ENCODE results near the gene DCAF16.
"Not testable (repeated sequence)": the region's sequence is repeated elsewhere in the genome, so short reads cannot be mapped to it uniquely, and the experiment has no call there.

The DCAF16 gene

GRCh38 chr4:17810260-17811077, at the start of gene DCAF16, which contains the start of gene NCAPG:
DCAF16 (minus strand) TSS chr4:17810757; CDS start chr4:17804141, 6,616 bp downstream.
NCAPG (plus strand) TSS chr4:17810979; CDS start chr4:17811078, 99 bp downstream.
- DNase-seq: peak; percentile 93 to 99

DNA sequence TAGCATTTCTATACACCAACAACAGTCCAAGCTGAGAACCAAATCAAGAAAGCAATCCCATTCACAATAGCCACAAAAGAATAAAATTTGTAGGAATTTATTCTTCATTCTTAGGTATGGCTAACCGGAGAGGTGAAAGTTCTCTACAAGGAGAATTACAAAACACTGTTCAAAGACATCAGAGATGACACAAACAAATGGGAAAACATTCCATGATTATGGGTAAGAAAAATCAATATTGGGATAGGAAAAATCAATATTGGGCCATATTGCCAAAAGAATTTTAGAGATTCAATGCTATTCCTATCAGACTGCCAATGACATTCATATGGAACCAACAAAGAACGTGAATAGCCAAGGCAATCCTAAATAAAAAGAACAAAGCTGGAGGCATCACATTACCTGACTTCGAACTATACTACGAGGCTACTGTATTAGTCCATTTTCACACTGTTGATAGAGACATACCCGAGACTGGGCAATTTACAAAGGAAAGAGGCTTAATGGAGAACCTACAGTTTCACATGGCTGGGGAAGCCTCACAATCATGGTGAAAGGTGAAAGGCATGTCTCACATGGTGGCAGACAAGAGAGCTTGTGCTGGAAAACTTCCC, 49.3 kb upstream of the DCAF16 start:
- no peak for DNase-seq

GRCh38 chr4:17854036-17854435, 43.5 kb upstream of the DCAF16 start:
- DNase-seq: no peak

DNA sequence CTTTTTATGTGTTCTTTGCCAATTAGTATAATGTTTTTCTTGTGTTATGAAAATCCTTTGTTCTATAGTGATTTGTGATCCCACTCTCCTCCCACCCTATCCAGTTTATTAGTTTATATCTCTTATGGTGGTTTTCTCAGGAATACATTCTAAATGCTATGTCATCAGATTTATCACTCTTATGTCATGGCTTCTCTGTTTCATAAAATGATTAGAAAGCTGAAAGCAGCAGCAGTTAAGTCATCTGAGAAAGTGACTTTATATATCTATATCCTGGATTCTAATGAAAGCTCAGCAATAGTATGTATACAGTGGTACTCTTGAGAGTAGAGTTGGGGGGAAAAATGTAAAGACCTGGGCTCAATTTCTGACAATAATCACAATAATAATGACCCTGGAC, 41.4 kb upstream of the DCAF16 start:
- no peak for DNase-seq

- DNase-seq: not testable (repeated sequence)
Observed at GRCh38 chr4:17850295-17850694, 39.7 kb upstream of the DCAF16 start.

GRCh38 chr4:17846266-17846665, 35.7 kb upstream of the DCAF16 start:
- no peak for DNase-seq

DNA sequence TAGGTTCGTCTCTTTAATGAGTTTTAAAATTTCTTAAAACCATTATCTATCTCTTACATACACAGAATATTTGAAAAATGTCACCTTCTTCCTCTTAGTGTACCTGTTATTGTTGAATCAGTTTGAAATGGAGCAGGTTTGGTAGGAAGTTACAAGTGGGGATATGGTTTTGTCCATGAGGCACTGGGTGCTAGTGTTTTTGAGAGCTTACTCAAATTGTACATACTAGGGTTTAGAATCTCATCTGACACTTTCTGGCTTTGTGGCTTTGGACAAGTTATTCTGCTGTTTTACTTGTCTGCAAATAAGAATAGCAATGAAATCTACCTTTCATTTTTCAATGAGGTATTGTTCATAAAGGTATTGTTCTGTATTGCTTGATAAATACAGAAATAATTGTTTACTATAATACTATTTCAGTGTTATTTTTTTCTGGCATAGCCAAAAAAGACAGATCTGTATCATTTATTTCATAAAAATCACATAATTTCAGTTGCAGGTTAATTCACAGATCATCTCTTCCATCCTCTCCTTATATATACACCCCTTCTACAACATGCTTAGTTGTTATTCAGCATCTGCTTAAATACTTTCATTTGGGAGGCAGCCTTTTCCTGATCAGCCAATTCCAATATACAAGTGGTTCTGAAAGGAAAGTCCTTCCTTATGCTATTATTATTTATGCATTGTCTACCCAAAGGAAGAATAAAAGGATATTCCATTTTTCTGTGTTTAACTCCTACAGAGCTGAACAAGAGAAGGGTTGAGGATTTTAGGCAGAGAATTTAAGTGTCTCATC, 13.5 kb upstream of the DCAF16 start:
- no peak for DNase-seq

DNA sequence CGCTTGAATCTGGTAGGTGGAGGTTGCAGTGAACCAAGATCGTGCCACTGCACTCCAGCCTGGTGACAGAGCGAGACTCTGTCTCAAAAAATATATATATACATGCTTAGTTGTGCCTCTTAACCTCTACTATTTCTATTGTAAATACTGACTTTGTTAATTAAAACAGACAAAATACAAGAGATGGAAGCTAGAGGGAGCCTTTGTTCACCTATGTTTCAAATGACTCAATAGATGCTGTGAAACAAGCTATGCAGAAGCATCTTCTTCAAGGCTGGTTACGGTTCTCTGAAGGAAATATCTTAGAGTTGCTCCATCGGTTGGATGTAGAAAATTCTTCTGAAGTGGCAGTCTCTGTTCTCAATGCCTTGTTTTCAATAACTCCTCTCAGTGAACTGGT, 6.5 kb upstream of the DCAF16 start:
- DNase-seq: peak in 1 of 2 donors; percentile 44

DNA sequence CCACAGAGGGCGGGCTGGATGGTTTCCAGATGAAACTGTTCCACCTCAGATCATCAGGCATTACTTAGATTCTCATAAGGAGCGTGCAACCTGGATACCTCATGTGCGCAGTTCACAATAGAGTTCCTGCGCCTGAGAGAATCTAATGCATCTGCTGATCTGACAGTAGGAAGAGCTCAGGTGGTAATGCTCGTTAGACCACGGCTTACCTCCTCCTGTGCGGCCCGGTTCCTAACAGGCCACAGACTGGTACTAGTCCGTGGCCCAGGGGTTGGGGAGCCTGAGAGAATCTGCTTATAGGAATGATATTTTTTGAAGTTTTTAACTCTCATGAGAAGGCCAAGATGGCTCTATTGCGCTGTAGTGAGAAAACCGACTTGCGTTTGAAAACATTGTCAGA, 5.6 kb upstream of the DCAF16 start:
- no peak for DNase-seq

DNA sequence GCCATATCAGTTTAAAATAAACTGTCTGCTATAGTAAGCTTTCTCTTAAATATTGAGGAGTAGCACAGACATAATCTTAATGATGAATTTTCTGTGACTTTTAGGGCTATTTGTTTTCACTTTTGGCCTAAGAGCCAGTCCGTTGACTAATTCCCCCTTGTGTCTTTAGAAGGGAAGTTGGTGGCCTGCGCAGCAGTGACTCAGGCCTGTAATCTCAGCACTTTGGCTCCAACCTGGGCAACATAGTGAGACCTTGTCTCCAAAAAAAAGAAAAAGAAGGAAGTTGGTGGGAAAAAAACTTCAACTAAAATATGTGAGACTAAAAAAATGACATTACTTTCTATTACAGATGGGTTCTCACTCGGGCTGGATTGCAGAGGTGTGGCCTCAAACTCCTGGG, 3.6 kb upstream of the DCAF16 start:
- peak in 1 of 2 donors; percentile 53 for DNase-seq

- no peak for DNase-seq
Observed at GRCh38 chr4:17812801-17813200, 2.2 kb upstream of the DCAF16 start.

GRCh38 chr4:17812125-17812524, 1.6 kb upstream of the DCAF16 start:
- DNase-seq: no peak

DNA sequence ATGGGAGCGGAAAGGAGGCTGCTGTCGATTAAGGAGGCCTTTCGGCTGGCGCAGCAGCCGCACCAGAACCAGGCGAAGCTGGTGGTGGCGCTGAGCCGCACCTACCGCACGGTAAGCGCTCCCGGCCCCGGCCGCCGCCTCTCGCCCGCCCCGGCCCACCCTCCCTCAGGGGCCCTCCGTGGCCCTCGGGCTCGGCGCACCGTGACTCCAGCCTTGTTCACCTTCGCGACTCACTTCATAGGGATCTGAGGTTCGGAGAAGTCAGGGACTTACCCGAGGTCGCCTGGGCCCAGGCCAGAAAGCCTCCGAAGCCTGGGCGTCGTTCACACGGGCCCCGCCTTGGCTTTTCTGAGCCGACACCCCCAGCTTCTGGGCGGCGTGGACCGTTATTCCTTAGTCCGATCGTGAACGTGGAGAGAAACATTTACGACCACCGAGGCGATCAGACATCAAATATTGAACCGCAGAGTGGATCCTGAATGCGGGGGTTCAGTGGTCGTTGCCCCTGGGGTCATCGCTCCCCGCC, 584 bp upstream of the DCAF16 start:
- DNase-seq: peak in 1 of 2 donors; percentile 47

GRCh38 chr4:17809667-17810066, 890 bp downstream of the DCAF16 start:
- no peak for DNase-seq

DNA sequence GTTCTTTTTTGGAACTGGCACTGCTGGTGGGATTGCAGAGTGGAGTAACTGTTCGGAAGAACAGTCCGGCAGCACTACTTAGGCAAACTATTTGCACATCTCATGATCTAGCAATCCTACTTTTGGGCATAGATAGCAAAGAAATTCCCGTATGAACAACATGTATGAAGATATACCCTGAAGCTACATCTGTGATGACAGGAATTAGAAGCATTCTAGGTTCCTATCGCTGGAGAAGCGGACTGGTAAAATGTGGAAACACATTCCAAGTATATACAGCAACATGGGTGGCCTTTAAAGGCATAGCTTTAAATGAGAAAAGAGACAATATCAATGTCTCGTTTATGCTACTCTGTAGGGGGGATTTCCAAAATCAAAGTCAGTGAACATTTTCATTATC, 3.1 kb downstream of the DCAF16 start:
- no peak for DNase-seq

GRCh38 chr4:17805580-17806155, 4.9 kb downstream of the DCAF16 start:
- no peak for DNase-seq

DNA sequence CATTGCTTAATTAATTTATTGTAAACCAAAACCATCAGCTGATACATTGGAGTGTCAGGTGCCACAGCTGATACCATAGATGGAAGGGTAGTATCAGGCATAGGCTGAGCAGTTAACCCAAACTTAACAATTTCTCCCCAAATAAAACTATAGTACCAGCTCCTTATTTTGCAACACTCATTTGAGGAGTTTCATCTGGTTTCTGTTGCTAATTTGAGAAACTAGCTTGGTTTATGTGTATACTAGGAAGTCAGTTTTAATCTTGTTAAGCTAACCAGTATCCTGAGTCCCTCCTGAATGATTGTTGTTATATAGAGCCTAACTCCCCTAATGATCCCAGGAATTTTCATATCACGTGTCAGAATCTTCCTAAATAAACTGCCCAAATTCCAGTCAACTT, 12.7 kb downstream of the DCAF16 start:
- no peak for DNase-seq

- DNase-seq: no peak
Observed at GRCh38 chr4:17794730-17795129, 15.8 kb downstream of the DCAF16 start.

DNA sequence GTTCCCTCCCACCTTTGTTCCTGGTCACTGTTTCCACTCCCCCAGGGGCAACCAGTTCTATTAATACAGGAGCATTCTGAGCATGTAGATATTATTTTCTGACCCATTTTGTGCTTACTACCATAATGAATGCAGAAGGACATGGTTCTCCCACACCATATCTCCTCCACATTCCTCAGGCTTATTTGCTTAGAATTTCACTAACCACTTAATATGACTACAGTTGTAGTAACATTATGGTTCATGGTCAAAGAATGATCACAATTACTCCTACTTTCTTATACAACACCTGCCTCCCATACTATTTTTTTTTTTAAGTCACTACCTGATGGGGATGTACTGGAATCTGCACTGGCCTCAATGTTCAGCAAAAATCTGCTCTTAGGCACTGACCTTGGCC, 21.6 kb downstream of the DCAF16 start:
- DNase-seq: no peak

DNA sequence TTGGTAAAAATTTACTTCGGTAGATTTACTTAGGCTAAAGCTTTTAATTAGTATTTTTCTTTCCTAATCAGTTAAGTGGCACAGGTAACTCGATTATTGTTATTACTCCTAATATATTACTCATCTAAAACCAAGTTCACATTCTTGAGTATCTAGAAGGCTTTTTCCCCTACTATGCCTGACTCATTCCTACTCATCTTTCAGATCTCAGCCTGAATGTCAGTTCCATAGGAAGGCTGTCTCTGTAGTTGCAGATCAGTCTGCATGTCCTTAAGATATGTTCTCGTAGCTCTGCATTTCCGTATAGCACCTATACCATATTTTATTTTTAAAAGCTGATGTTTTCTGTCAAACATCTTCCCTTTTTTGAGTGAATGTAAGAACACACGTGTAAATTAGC, 23.2 kb downstream of the DCAF16 start:
- DNase-seq: no peak

DNA sequence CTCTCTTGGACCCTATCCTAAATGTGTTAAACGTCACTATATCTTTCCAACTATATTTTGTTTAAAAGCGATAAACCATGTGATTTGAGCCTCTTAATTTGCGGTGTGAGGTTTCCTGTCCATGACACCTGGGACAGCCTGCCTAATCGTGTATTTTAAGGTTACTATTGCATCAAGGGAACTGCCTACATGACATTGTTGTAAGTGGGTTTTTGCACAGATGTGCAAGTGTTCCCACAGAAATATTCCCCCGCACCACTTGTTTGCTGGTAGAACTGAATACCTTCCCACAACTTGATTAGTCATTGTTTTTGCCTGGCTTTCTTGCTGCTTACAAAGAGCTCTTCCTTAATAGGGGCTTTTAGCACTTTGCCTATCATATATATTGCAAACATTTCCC, 24.0 kb downstream of the DCAF16 start:
- no peak for DNase-seq

DNA sequence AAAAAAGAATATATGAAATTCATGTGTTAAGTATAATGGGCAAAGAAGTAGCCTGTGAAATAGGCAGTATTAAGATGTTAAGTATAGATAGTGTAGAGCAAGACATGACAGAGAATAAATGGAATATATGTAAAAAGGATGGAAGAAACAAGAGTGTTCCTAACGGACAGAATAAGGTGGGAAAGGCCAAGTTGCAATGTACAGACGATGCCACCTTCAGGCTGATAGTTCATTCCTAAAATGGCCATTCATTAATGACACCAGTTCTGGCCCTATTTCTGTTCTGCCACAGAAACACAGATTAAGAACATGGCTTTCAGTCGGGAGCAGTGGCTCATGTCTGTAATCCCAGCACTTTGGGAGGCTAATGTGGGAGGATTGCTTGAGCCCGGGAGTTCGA, 24.7 kb downstream of the DCAF16 start:
- no peak for DNase-seq
